Fibroblast of mammary gland (primary cell): ENCODE results near the gene ZNF483.

Experiments used
- DNase-seq: peaks from one replicate; pipeline ENCODE4 v3.0.0-alpha.2; 2010; ENCODE audit warnings: low read depth
- H3K4me3 ChIP-seq: 2 replicates; pipeline ENCODE4 v1.5.1; 2011; ENCODE audit warnings: low read depth, mild to moderate bottlenecking, low read length, moderate library complexity; ENCODE audit not compliant: control insufficient read depth
- TF ChIP-seq, protein P1 (sequence below): conservative IDR thresholded peaks from 2 replicates; pipeline ENCODE4 v1.5.1; 2011; ENCODE audit warnings: low read depth, low read length, inconsistent platforms; ENCODE audit not compliant: control insufficient read depth, insufficient read depth

ZNF483 gene

DNA sequence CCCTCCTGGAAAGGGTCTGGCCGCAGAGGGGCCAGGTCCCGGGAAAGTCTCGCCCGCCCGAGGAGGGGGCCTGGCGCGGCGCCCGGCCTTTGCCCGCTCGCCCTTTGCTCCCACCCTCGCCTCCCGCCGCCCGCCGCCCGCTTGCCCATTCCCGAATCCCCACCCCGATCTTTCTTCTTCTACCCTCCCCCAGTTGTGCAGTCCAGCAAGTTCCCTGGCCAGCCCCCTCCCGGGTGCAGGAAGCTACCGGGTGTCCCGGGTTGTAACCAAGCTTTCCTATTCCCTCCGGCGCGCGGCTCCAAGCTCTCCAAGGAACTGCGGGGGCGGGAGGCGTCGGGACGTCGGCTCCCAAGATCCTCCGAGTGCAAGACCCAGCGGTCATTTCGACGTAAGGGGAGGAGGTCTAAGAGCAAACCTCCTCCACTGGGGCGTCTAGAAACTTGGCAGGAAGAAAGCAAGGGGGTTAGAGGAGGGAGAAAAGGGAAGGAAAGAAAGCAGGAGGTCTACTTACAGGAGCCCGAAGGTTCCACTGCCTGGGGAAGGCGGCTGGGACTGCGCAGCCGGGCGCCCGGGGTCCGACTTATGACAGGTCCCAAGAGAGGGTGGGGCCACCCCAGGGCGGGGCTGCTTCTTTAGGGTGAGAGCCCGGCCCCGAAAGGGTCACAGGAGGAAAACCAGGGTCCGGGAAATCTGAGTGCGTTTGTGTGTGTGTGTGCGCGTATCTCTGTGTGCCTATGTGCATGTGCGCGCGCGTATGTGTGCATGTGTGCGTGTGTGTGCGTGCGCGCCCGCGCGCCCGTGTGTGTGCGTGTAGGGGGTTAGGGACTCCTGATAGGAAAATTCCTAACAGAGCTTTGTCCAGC lies 74.3 kb downstream of the ZNF483 start, which contains the start of gene PTGR1:
Gene PTGR1 (minus strand): TSS at position 556 of the 863 bp plus-strand sequence. CDS start 2,225 bp downstream, outside the sequence.
- TF ChIP-seq, protein P1, sequence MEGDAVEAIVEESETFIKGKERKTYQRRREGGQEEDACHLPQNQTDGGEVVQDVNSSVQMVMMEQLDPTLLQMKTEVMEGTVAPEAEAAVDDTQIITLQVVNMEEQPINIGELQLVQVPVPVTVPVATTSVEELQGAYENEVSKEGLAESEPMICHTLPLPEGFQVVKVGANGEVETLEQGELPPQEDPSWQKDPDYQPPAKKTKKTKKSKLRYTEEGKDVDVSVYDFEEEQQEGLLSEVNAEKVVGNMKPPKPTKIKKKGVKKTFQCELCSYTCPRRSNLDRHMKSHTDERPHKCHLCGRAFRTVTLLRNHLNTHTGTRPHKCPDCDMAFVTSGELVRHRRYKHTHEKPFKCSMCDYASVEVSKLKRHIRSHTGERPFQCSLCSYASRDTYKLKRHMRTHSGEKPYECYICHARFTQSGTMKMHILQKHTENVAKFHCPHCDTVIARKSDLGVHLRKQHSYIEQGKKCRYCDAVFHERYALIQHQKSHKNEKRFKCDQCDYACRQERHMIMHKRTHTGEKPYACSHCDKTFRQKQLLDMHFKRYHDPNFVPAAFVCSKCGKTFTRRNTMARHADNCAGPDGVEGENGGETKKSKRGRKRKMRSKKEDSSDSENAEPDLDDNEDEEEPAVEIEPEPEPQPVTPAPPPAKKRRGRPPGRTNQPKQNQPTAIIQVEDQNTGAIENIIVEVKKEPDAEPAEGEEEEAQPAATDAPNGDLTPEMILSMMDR = no peak
- peak within 1 kb of the TSS; percentile 82 for H3K4me3 ChIP-seq
- peak; percentile 91 for DNase-seq

DNA sequence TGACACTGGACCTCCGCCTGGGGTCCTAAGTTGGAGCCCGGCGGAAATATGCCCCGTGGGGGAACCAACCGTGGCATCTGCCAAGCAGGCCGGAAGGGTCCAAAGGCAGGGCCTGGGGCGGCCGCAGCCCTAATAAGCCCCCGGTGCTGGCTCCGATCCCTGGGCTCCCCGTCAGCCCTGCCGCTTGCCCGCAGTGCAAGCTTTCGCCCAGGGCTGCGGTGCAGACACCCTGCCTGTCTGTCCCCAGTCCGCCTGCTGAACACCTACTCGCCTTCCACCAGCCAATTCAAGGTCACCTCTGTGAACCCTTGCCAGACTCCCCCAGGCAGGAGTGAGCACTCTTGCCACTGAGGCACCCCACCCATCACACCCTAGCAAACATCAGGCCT lies 75.0 kb downstream of the ZNF483 start:
- TF ChIP-seq, protein P1 = no peak
- H3K4me3 ChIP-seq = peak overlapping the region; percentile 82
- no peak for DNase-seq

DNA sequence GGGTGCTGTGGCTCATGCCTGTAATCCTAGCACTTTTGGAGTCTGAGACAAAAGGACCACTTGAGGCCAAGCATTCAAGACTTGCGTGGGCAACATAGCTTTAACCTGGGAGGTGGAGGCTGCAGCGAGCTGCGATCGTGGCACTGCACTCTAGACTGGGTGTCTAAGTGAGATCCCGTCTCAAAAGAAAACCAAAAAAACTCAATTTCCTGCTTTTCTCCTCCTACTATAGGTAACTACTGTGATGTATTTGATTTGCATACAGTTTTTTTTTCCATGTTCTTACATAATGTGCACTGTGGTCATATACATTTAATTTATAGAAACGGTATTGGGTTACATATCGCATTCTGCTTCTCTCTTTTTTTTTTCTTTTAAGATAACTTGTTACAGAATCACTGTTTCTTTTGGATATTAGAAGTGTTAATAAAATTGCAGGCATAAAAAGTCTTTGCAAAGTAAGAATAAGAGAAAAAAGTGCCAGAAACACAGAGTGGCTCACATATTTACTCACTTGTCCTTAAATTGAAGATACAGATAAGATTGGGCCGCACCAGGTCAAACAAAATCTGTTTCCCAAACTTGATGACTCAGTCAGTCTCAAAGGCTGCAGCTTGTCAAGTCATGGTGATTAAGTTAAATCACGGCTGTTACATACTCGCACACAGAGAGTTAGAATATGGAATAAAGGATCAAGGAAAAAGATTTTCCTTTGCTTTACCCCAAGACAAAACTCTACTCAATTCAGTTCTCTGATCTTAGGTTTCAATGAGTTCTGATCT lies 76.4 kb downstream of the ZNF483 start:
- peak; percentile 67 for DNase-seq
- no peak overlapping the region for H3K4me3 ChIP-seq
- TF ChIP-seq, protein P1 = no peak

DNA sequence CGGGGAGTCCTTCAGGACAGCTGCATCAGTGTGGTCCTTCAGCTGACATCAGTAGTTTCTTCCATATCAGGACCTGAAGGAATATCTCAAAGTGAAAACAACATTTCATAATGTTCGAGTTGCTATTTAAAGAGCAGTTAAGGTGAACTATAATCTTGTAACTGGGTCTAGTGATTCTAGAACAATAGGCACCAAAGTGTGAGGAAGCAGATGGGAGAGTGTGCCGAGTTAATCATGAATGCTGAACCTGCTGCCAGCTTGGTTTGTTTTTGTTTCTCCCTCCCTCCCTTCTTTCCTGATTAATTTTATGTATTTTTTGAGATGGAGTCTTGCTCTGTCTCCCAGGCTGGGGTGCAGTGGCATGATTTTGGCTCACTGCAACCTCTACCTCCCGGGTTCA lies 78.1 kb downstream of the ZNF483 start:
- no peak for DNase-seq
- H3K4me3 ChIP-seq = no peak overlapping the region
- TF ChIP-seq, protein P1 = no peak

DNA sequence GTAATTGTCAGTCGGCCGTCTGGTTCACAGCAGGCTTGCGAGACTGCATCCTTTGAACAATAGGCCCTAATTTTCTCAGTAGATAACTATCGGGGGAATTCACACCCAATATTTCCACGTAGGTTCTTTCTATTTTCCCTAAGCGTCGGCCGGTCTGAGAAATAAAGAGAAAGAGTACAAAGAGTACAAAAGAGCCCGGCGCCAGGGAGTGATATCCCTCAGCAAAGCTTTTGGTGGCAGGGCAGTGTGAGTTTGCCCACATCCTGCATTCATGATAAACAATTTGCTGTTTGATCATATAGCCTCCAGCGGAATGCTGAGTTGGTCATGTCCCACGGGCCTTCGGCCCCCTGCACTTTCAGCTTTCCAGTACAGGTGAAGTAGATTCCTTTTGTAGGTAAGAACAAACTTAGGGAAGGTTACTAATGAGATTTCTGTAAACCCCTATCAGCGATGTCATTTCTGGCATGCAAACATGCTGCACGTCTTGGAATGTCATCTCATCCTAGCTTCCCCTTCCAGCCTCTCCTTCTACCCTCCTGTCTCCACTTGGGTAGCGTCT lies 79.2 kb downstream of the ZNF483 start:
- TF ChIP-seq, protein P1 = no peak
- H3K4me3 ChIP-seq = no peak overlapping the region
- no peak for DNase-seq

DNA sequence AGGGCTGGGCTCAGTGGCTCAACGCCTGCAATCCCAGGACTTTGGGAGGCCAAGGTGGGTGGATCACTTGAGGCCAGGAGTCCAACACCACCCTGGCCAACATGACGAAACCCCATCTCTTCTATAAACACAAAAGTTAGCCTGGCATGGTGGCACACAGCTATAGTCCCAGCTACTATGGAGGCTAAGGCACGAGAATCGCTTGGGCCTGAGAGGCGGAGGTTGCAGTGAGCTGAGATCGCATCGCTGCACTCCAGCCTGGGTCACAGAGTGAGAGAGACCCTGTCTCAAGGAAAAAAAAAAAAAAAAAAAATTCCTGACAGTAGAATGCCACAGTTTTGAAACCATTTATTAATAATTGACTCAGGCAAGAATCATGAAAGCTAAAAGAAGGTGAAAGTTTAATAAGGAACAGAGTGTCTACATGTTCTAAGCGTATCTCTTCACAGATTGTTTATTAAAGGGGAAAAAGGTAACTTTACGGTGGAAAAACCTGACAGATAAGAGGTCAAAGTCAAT lies 80.1 kb downstream of the ZNF483 start:
- no peak for DNase-seq
- TF ChIP-seq, protein P1 = no peak
- H3K4me3 ChIP-seq = no peak overlapping the region
